HG03565 (cell line): ENCODE measurements around the gene PFAS.
"Not testable (repeated sequence)": the region's sequence is repeated elsewhere in the genome, so short reads cannot be mapped to it uniquely, and the experiment has no call there.

Source experiments
- ATAC-seq: cut with Tn5 transposase; IDR thresholded peaks from one replicate; pipeline ENCODE4 v1.9.1; 2021; ENCODE audit warnings: mild to moderate bottlenecking, moderate library complexity; ENCODE audit not compliant: unreplicated experiment

PFAS gene

GRCh38 chr17:8225813-8226535 lies 23.1 kb upstream of the PFAS start:
- no peak for ATAC-seq

GRCh38 chr17:8226536-8227237 lies 22.4 kb upstream of the PFAS start:
- ATAC-seq, result no peak

GRCh38 chr17:8227238-8227581 lies 21.9 kb upstream of the PFAS start:
- ATAC-seq, result no peak

- no peak for ATAC-seq
These were observed 17.4 kb upstream of the PFAS start for GRCh38 chr17:8231701-8232100.

GRCh38 chr17:8234361-8235270 lies 14.5 kb upstream of the PFAS start:
- ATAC-seq, result no peak

- ATAC-seq, result no peak
These were observed 13.4 kb upstream of the PFAS start for GRCh38 chr17:8235676-8236075.

- no peak for ATAC-seq
These were observed 11.9 kb upstream of the PFAS start for GRCh38 chr17:8237175-8237574.

- ATAC-seq, result no peak
These were observed 11.2 kb upstream of the PFAS start for GRCh38 chr17:8237886-8238285.

- no peak for ATAC-seq
These were observed 5.3 kb upstream of the PFAS start for GRCh38 chr17:8243827-8244226.

GRCh38 chr17:8244768-8245167 lies 4.3 kb upstream of the PFAS start:
- ATAC-seq, result no peak

GRCh38 chr17:8249621-8250500 lies 772 bp downstream of the PFAS start:
- ATAC-seq, result no peak

- ATAC-seq, result not testable (repeated sequence)
These were observed 2.3 kb downstream of the PFAS start for GRCh38 chr17:8251411-8251810.

GRCh38 chr17:8253801-8254200 lies 4.7 kb downstream of the PFAS start:
- no peak for ATAC-seq

- ATAC-seq, result no peak
These were observed 5.8 kb downstream of the PFAS start for GRCh38 chr17:8254881-8255280.

- ATAC-seq, result no peak
These were observed 6.4 kb downstream of the PFAS start for GRCh38 chr17:8255499-8255898.

- ATAC-seq, result no peak
These were observed 7.2 kb downstream of the PFAS start for GRCh38 chr17:8256291-8256690.

- no peak for ATAC-seq
These were observed 7.6 kb downstream of the PFAS start for GRCh38 chr17:8256691-8257090.

- ATAC-seq, result no peak
These were observed 8.7 kb downstream of the PFAS start for GRCh38 chr17:8257801-8258200.

- ATAC-seq, result no peak
These were observed 15.2 kb downstream of the PFAS start for GRCh38 chr17:8264320-8264719.

GRCh38 chr17:8264836-8265542 lies 15.9 kb downstream of the PFAS start:
- ATAC-seq, result no peak
